HT-29 (cell line): ENCODE data around the gene DYNC1LI1. TPM values are rescaled to one million over a fixed set of nuclear protein-coding genes. Genes with fewer than 3 reads are reported as not detected.

Experiments used
- DNase-seq: peaks from one replicate; pipeline ENCODE4 v3.0.0-alpha.2; 2015; ENCODE audit warnings: low spot score
- total RNA-seq: library from RNA; depleted of rRNA; stranded (reverse); fragments of >200 nt; shearing (Covaris generic); gene quantifications from 2 replicates; pipeline ENCODE4 v1.2.3, GENCODE V29; 2014; rRNA removed

The DYNC1LI1 gene
- total RNA-seq: 11.2 and 14.6 TPM in 2 replicates

- peak; percentile 84 for DNase-seq
These were observed at the start of gene DYNC1LI1 for GRCh38 chr3:32570421-32571191. TSS of gene DYNC1LI1 (minus strand) at chr3:32570858. CDS start at chr3:32570770, 88 bp downstream.

GRCh38 chr3:32619395-32619794 is 48.7 kb upstream of the DYNC1LI1 start:
- DNase-seq: no peak

- DNase-seq: no peak
These were observed 45.8 kb upstream of the DYNC1LI1 start for GRCh38 chr3:32616267-32616962.

GRCh38 chr3:32614956-32615355 is 44.3 kb upstream of the DYNC1LI1 start:
- no peak for DNase-seq

GRCh38 chr3:32613183-32613582 is 42.5 kb upstream of the DYNC1LI1 start:
- no peak for DNase-seq

GRCh38 chr3:32612547-32612946 is 41.9 kb upstream of the DYNC1LI1 start:
- DNase-seq: no peak

- no peak for DNase-seq
These were observed 36.9 kb upstream of the DYNC1LI1 start for GRCh38 chr3:32607522-32607921.

GRCh38 chr3:32606960-32607359 is 36.3 kb upstream of the DYNC1LI1 start:
- no peak for DNase-seq

GRCh38 chr3:32606277-32606676 is 35.6 kb upstream of the DYNC1LI1 start:
- no peak for DNase-seq

- no peak for DNase-seq
These were observed 32.4 kb upstream of the DYNC1LI1 start for GRCh38 chr3:32603064-32603463.

- no peak for DNase-seq
These were observed 31.5 kb upstream of the DYNC1LI1 start for GRCh38 chr3:32602206-32602605.

GRCh38 chr3:32601722-32602121 is 31.1 kb upstream of the DYNC1LI1 start:
- DNase-seq: no peak

GRCh38 chr3:32597656-32598055 is 27.0 kb upstream of the DYNC1LI1 start:
- no peak for DNase-seq

GRCh38 chr3:32596909-32597369 is 26.3 kb upstream of the DYNC1LI1 start:
- DNase-seq: no peak

- DNase-seq: no peak
These were observed 25.7 kb upstream of the DYNC1LI1 start for GRCh38 chr3:32596282-32596908.

- DNase-seq: no peak
These were observed 24.7 kb upstream of the DYNC1LI1 start for GRCh38 chr3:32595323-32595722.

GRCh38 chr3:32593903-32594525 is 23.4 kb upstream of the DYNC1LI1 start:
- DNase-seq: no peak

- no peak for DNase-seq
These were observed 22.2 kb upstream of the DYNC1LI1 start for GRCh38 chr3:32592696-32593353.

GRCh38 chr3:32592011-32592410 is 21.4 kb upstream of the DYNC1LI1 start:
- no peak for DNase-seq

GRCh38 chr3:32591186-32591585 is 20.5 kb upstream of the DYNC1LI1 start:
- no peak for DNase-seq

GRCh38 chr3:32586356-32586755 is 15.7 kb upstream of the DYNC1LI1 start:
- no peak for DNase-seq
